VCaP (cell line): Measurements from ENCODE around the gene AFF1.

Experiments
- H3K27ac ChIP-seq: fragments of 450-650 bp; 2 replicates; pipeline ENCODE4 v1.5.1; 2017
- TF ChIP-seq, protein P1 (sequence below): fragments of 450-650 bp; conservative IDR thresholded peaks from 2 replicates; pipeline ENCODE4 v1.5.1; 2017; ENCODE audit warnings: mild to moderate bottlenecking, moderate library complexity

The AFF1 gene

DNA sequence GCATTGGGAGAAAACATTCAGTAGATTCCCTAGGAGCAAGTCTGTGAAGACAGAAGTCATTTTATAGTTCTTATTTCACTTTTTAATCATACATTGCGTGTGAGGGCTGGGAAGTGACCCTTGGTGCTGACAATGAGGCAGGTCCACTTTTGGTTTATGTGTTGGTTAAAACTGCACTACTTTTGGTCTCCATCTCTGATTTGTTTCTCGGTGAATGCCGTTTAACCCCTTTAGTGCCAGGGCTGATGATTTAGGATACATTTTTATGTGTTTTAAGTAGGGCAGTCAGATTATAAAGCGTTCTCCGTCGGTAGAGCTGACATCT, 110.4 kb downstream of the AFF1 start:
- TF ChIP-seq, protein P1, sequence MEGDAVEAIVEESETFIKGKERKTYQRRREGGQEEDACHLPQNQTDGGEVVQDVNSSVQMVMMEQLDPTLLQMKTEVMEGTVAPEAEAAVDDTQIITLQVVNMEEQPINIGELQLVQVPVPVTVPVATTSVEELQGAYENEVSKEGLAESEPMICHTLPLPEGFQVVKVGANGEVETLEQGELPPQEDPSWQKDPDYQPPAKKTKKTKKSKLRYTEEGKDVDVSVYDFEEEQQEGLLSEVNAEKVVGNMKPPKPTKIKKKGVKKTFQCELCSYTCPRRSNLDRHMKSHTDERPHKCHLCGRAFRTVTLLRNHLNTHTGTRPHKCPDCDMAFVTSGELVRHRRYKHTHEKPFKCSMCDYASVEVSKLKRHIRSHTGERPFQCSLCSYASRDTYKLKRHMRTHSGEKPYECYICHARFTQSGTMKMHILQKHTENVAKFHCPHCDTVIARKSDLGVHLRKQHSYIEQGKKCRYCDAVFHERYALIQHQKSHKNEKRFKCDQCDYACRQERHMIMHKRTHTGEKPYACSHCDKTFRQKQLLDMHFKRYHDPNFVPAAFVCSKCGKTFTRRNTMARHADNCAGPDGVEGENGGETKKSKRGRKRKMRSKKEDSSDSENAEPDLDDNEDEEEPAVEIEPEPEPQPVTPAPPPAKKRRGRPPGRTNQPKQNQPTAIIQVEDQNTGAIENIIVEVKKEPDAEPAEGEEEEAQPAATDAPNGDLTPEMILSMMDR = no peak

DNA sequence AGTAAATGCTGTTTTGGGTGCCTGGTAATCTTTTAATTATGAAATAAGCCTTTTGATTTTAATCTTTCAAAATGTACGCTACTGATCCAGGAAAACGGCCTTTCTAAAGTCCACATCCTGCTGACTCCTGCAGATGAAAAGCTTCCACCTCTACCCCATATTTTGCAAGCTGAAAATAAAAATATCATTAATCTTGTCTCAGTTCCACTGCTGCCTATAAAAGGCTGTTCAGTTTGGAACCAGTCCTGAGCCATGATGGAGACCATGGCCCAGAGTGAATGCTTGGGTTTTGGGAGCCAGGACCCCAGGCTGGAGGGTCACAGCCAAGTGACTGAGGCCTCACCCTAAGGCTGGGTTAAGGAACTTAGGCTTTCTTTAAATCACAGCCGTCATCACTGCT, 110.8 kb downstream of the AFF1 start:
- peak overlapping the region; percentile 48 for H3K27ac ChIP-seq
- TF ChIP-seq, protein P1 = no peak

More for the DNA sequence above, 110.4 kb downstream of the AFF1 start:
- peak overlapping the region; percentile 48 for H3K27ac ChIP-seq

DNA sequence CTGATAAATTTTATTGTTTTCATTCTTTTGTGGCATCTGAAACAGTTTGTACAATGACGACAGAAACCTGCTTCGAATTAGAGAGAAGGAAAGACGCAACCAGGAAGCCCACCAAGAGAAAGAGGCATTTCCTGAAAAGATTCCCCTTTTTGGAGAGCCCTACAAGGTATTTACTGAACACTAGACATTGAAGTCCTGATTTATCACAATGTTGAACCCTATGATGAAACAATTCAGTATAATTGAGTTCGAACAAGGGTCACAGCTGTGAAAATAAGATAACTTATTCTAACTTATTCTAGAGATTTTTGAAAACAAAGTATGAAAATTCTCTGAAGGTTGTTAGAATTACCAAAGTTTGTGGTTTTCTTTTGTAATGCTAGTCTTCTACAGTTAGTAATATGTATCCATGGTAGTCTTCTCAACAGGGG, 111.3 kb downstream of the AFF1 start:
- H3K27ac ChIP-seq = peak overlapping the region; percentile 48
- TF ChIP-seq, protein P1 = no peak

DNA sequence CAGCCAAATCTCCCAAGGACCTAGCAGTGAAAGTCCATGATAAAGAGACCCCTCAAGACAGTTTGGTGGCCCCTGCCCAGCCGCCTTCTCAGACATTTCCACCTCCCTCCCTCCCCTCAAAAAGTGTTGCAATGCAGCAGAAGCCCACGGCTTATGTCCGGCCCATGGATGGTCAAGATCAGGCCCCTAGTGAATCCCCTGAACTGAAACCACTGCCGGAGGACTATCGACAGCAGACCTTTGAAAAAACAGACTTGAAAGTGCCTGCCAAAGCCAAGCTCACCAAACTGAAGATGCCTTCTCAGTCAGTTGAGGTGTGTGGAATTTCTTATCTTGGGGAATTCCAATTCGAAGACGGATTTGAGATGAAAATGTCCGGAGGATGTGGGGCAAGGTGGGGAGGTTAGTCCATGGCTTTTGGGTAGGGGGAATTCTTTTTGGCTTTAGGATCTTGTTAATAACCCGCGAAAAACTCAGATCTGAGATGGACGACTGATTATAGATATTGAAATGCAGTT, 112.5 kb downstream of the AFF1 start:
- no peak overlapping the region for H3K27ac ChIP-seq
- TF ChIP-seq, protein P1 = no peak

DNA sequence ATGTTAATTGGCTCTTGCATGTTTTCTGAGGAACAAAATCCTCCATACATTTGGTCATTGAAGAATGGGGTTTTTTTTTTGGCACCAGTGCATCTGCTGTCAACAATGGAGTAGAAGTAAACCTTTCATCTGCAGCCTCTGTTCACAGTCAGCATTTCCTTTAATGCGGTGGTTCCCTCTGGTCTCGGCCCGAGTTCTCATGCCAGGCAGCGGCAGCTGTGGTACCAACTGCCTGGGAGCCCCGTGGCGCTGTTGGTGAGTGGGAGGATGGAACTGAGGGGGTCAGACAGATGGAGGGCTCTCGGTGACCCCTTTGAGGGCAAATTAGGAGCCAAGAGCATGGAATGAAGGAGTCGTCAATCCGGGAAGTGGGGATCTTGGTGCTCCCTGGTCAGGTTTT, 114.7 kb downstream of the AFF1 start:
- TF ChIP-seq, protein P1 = no peak

DNA sequence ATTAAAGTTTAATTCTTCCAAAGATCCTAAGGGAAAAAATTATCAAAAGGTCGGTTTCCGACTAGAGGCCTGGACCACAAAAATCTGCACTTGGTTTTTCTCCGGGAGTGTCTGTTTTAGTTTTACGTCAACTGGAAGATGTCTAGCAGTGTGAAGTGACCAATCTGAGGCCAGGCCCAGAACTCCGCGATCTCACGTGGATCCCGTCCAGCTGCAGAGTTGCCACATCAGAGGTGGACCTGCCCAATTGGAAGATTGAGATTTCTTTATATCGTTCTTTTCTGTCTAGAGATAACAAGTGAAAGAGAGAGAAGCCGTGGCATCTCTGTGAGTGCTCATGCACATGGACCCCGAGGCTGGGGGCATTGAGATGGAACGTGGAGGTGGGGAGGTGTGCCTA, 115.8 kb downstream of the AFF1 start:
- TF ChIP-seq, protein P1 = no peak
- H3K27ac ChIP-seq = no peak overlapping the region

More for the DNA sequence above, 114.7 kb downstream of the AFF1 start:
- H3K27ac ChIP-seq = no peak overlapping the region

DNA sequence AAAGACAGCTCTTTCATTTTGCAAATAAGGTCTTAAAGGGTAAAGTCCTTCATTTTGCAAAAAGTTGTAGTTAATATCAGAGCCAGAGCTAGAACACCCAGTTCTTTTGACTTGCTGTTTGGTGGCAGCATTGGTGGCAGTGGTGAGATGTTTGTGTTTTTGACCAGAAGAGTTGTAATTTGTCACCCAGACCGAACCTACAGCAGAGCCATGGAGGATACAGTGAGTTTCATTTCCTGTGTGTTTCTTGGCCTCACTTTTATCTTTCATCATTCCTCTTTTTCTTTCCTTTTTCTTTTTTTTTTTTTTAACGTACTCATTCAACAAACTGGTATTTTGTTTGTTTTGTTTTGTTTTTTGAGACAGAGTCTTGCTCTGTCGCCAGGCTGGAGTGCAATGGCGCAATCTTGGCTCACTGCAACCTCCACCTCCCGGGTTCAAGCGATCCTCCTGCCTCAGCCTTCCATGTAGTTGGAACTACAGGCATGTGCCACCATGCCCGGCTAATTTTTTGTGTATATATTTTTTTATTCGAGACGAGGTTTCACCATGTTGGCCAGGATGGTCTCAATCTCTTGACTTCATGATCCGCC, 116.4 kb downstream of the AFF1 start:
- H3K27ac ChIP-seq = no peak overlapping the region
- TF ChIP-seq, protein P1 = no peak
